Neural progenitor cell (in vitro differentiated cells): ENCODE measurements around the gene C2CD5.

Experiments
- EZH2 ChIP-seq: fragments of 200-600 bp; sonication (generic); IDR thresholded peaks from 2 replicates; pipeline ENCODE4 v1.6.1; 2017; ENCODE audit warnings: antibody characterized with exemption, mild to moderate bottlenecking, moderate library complexity
- EZH2phosphoT487 ChIP-seq: fragments of 200-600 bp; sonication (generic); IDR thresholded peaks from 2 replicates; pipeline ENCODE4 v1.6.1; 2017; ENCODE audit warnings: antibody characterized with exemption
- TF ChIP-seq, protein P1 (sequence below): fragments of 200-600 bp; sonication (generic); IDR thresholded peaks from 2 replicates; pipeline ENCODE4 v1.5.1; 2017; ENCODE audit warnings: antibody characterized with exemption, mild to moderate bottlenecking

- TF ChIP-seq, protein P1, sequence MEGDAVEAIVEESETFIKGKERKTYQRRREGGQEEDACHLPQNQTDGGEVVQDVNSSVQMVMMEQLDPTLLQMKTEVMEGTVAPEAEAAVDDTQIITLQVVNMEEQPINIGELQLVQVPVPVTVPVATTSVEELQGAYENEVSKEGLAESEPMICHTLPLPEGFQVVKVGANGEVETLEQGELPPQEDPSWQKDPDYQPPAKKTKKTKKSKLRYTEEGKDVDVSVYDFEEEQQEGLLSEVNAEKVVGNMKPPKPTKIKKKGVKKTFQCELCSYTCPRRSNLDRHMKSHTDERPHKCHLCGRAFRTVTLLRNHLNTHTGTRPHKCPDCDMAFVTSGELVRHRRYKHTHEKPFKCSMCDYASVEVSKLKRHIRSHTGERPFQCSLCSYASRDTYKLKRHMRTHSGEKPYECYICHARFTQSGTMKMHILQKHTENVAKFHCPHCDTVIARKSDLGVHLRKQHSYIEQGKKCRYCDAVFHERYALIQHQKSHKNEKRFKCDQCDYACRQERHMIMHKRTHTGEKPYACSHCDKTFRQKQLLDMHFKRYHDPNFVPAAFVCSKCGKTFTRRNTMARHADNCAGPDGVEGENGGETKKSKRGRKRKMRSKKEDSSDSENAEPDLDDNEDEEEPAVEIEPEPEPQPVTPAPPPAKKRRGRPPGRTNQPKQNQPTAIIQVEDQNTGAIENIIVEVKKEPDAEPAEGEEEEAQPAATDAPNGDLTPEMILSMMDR = no peak
- TF ChIP-seq EZH2 (no peak), EZH2phosphoT487 (no peak)
Observed at GRCh38 chr12:22413592-22413991, 130.8 kb downstream of the C2CD5 start.
